WTC11 (cell line): ENCODE data around the gene CDH22. TPM values are rescaled to one million over a fixed set of nuclear protein-coding genes. Genes with fewer than 3 reads are reported as not detected.

ENCODE experiments used
- ATAC-seq: fragments of 200-7000 bp; cut with Tn5 transposase; 2 replicates; pipeline ENCODE4 v1.10.0; 2021; ENCODE audit warnings: mild to moderate bottlenecking, moderate library complexity
- CTCF ChIA-PET: fragments of 300-600 bp; sonication (Branson Sonifier 250); formaldehyde crosslinking; loops from one replicate; lab custom pipeline; 2021; ENCODE audit warnings: antibody characterized with exemption; lab: Charles Lee
- POLR2A ChIA-PET: fragments of 350-600 bp; sonication (Branson Sonifier 250); formaldehyde crosslinking; loops from one replicate; lab custom pipeline; 2021; ENCODE audit warnings: antibody characterized with exemption; lab: Charles Lee
- DNase-seq: peaks from one replicate; pipeline ENCODE4 v3.0.0; 2021; ENCODE audit warnings: low spot score
- H3K27ac Mint-ChIP-seq: 2 replicates; pipeline ENCODE4 v1.8.0; 2021; ENCODE audit warnings: mixed read lengths
- H3K27me3 Mint-ChIP-seq: 2 replicates; pipeline ENCODE4 v1.8.0; 2021; ENCODE audit warnings: low read depth, mild to moderate bottlenecking, moderate library complexity, mixed read lengths
- H3K36me3 Mint-ChIP-seq: 2 replicates; pipeline ENCODE4 v1.8.0; 2021; ENCODE audit warnings: mixed read lengths
- H3K4me1 Mint-ChIP-seq: 2 replicates; pipeline ENCODE4 v1.8.0; 2022; ENCODE audit warnings: mixed read lengths
- H3K4me3 Mint-ChIP-seq: 2 replicates; pipeline ENCODE4 v1.8.0; 2021; ENCODE audit warnings: mild to moderate bottlenecking, moderate library complexity, mixed read lengths
- H3K9me3 Mint-ChIP-seq: 2 replicates; pipeline ENCODE4 v1.8.0; 2021; ENCODE audit warnings: mixed read lengths
- ATF3 ChIP-seq: sonication (generic); formaldehyde crosslinking; conservative IDR thresholded peaks from 2 replicates; pipeline ENCODE4 v1.8.1; 2022; ENCODE audit warnings: mild to moderate bottlenecking, missing genetic modification reagents
- CREM ChIP-seq: sonication (generic); formaldehyde crosslinking; IDR thresholded peaks from 2 replicates; pipeline ENCODE4 v1.8.1; 2022; ENCODE audit warnings: mild to moderate bottlenecking, missing genetic modification reagents, moderate library complexity
- CTCF ChIP-seq: fragments of 200-600 bp; IDR thresholded peaks from 2 replicates; pipeline ENCODE4 v1.8.0; 2022; ENCODE audit warnings: antibody characterized with exemption
- E2F1 ChIP-seq: sonication (generic); formaldehyde crosslinking; IDR thresholded peaks from 2 replicates; pipeline ENCODE4 v1.8.0; 2022; ENCODE audit warnings: mild to moderate bottlenecking, missing genetic modification reagents
- E2F4 ChIP-seq: sonication (generic); formaldehyde crosslinking; IDR thresholded peaks from 2 replicates; pipeline ENCODE4 v1.8.1; 2022; ENCODE audit warnings: low read depth, mild to moderate bottlenecking, moderate library complexity, missing genetic modification reagents, borderline replicate concordance
- FOXK1 ChIP-seq: sonication (generic); formaldehyde crosslinking; IDR thresholded peaks from 2 replicates; pipeline ENCODE4 v1.8.0; 2022; ENCODE audit warnings: mild to moderate bottlenecking, moderate library complexity, missing genetic modification reagents
- JUN ChIP-seq: sonication (generic); formaldehyde crosslinking; IDR thresholded peaks from 2 replicates; pipeline ENCODE4 v1.8.0; 2023; ENCODE audit warnings: mild to moderate bottlenecking, missing genetic modification reagents
- NFATC4 ChIP-seq: fragments of 250-450 bp; sonication (Bioruptor Pico); IDR thresholded peaks from 2 replicates; pipeline ENCODE4 v1.9.0; 2021; ENCODE audit warnings: mild to moderate bottlenecking
- NFYB ChIP-seq: sonication (generic); formaldehyde crosslinking; conservative IDR thresholded peaks from 2 replicates; pipeline ENCODE4 v1.8.0; 2022; ENCODE audit warnings: low read depth, missing genetic modification reagents
- PREB ChIP-seq: sonication (generic); formaldehyde crosslinking; IDR thresholded peaks from 2 replicates; pipeline ENCODE4 v1.8.1; 2022; ENCODE audit warnings: mild to moderate bottlenecking, missing genetic modification reagents, moderate library complexity, borderline replicate concordance
- RELA ChIP-seq: sonication (generic); formaldehyde crosslinking; IDR thresholded peaks from 2 replicates; pipeline ENCODE4 v1.8.1; 2022; ENCODE audit warnings: missing genetic modification reagents, mild to moderate bottlenecking, borderline replicate concordance
- SOX15 ChIP-seq: fragments of 250-450 bp; sonication (Bioruptor Pico); IDR thresholded peaks from 2 replicates; pipeline ENCODE4 v1.9.0; 2021; ENCODE audit warnings: mild to moderate bottlenecking
- STAT6 ChIP-seq: sonication (generic); formaldehyde crosslinking; conservative IDR thresholded peaks from 2 replicates; pipeline ENCODE4 v1.8.1; 2023; ENCODE audit warnings: mild to moderate bottlenecking, low read depth, missing genetic modification reagents, moderate library complexity
- TCF7 ChIP-seq: sonication (generic); formaldehyde crosslinking; IDR thresholded peaks from 2 replicates; pipeline ENCODE4 v1.8.0; 2022; ENCODE audit warnings: mild to moderate bottlenecking, low read depth, missing genetic modification reagents, moderate library complexity
- USF1 ChIP-seq: sonication (generic); formaldehyde crosslinking; IDR thresholded peaks from 2 replicates; pipeline ENCODE4 v1.8.0; 2022; ENCODE audit warnings: mild to moderate bottlenecking, missing genetic modification reagents
- ZNF219 ChIP-seq: sonication (generic); formaldehyde crosslinking; IDR thresholded peaks from 2 replicates; pipeline ENCODE4 v1.8.0; 2023; ENCODE audit warnings: missing genetic modification reagents, mild to moderate bottlenecking, borderline replicate concordance
- ZSCAN18 ChIP-seq: fragments of 250-450 bp; sonication (Bioruptor Pico); IDR thresholded peaks from 2 replicates; pipeline ENCODE4 v2.1.2; 2022; ENCODE audit warnings: mild to moderate bottlenecking, moderate library complexity
- total RNA-seq: library from RNA; stranded (reverse); gene quantifications from 3 replicates; pipeline ENCODE4 v1.2.3, GENCODE V29; 2021

CDH22 gene
- total RNA-seq, 1 experiment from 2014 or later, result 0.13 TPM

- CTCF ChIA-PET, result interaction anchor here (1.3 to 7.9 kb wide), 4 partner anchors 40 to 214 kb away, joined by 3 to 118 read pairs (median 55); no protein-coding TSS in a partner anchor
- H3K4me3 Mint-ChIP-seq, result no peak overlapping the region
- no peak for ATAC-seq
- H3K36me3 Mint-ChIP-seq, result no peaks in the 10 kb centered on the region
- H3K4me1 Mint-ChIP-seq, result peaks cover 24% of the 10 kb centered on the region
- DNase-seq, result no peak
- H3K27ac Mint-ChIP-seq, result no peak overlapping the region
- H3K9me3 Mint-ChIP-seq, result no peaks in the 10 kb centered on the region
- peaks cover 17% of the 10 kb centered on the region for H3K27me3 Mint-ChIP-seq
- TF ChIP-seq RELA (CRISPR knock-in tag), result no peak
- TF ChIP-seq E2F4, result no peak
- TF ChIP-seq TCF7, result no peak
- no peak for TF ChIP-seq STAT6 (CRISPR knock-in tag)
- no peak for TF ChIP-seq NFATC4 (CRISPR knock-in tag)
- no peak for TF ChIP-seq NFYB (CRISPR knock-in tag)
- no peak for TF ChIP-seq USF1 (CRISPR knock-in tag)
- no peak for TF ChIP-seq CREM
- no peak for TF ChIP-seq FOXK1 (CRISPR knock-in tag)
- TF ChIP-seq E2F1 (CRISPR knock-in tag), result no peak
- no peak for TF ChIP-seq ZSCAN18 (CRISPR knock-in tag)
- TF ChIP-seq ZNF219 (CRISPR knock-in tag), result no peak
- POLR2A ChIA-PET, result no interaction called here
Measured at GRCh38 chr20:46134716-46135115, 173.6 kb downstream of the CDH22 start.

- Mint-ChIP-seq H3K36me3 (no peaks in the 10 kb centered on the region), H3K27ac (no peak overlapping the region), H3K4me1 (peaks cover 21% of the 10 kb centered on the region), H3K9me3 (no peaks in the 10 kb centered on the region), H3K27me3 (peaks cover 17% of the 10 kb centered on the region), H3K4me3 (no peak overlapping the region)
- ATAC-seq (no peak), DNase-seq (no peak)
- ChIA-PET POLR2A (no interaction called here), CTCF (interaction anchor here (0.6 to 7.9 kb wide), 6 partner anchors 41 to 214 kb away, joined by 3 to 118 read pairs (median 21); no protein-coding TSS in a partner anchor)
- no peak for TF ChIP-seq PREB (CRISPR knock-in tag)
- TF ChIP-seq SOX15 (CRISPR knock-in tag), result no peak
- no peak for TF ChIP-seq CTCF
- no peak for TF ChIP-seq JUN (CRISPR knock-in tag)
- no peak for TF ChIP-seq ATF3
Measured at GRCh38 chr20:46133886-46134654, 174.2 kb downstream of the CDH22 start.
